ENCODE data around the gene SOD3.
A peak's percentile ranks its signal among the peaks of the same experiment; 100 is the strongest.

The SOD3 gene

DNA sequence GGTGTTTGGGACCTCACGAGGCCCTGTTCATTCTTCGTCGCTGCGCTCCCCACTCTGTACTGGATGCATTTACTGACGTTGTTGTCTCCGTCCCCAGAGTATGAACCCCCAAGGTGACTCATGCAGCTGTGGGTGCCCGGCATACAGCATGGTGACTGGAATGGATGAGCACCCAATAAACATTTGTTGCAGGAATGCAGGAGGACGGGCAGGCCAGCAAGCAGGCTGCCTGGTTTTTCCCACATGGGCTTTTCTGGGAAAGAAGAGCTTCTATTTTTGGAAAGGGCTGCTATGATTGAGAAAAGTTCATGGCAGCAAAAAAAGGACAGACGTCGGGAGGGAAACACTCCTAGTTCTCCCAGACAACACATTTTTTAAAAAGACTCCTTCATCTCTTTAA, 893 bp upstream of the SOD3 start:
- no peaks in the 10 kb centered on the region for H3K36me3 ChIP-seq (ENCODE audit: control insufficient read depth, insufficient read depth, low read length)
- H3K9ac ChIP-seq (ENCODE audit: low read depth, low read length), result no peak overlapping the region
- peaks cover 50% of the 10 kb centered on the region for H3K27me3 ChIP-seq (ENCODE audit: control insufficient read depth, insufficient read depth, low read length)
- no peak overlapping the region for H3K27ac ChIP-seq (ENCODE audit: low read depth, low read length)
- no peak overlapping the region for H3K4me3 ChIP-seq (ENCODE audit: low read depth, low read length)
- H3K4me1 ChIP-seq (ENCODE audit: control insufficient read depth, insufficient read depth, low read length), result peaks cover 19% of the 10 kb centered on the region
- H3K9me3 ChIP-seq (ENCODE audit: control insufficient read depth, insufficient read depth, low read length), result no peaks in the 10 kb centered on the region

DNA sequence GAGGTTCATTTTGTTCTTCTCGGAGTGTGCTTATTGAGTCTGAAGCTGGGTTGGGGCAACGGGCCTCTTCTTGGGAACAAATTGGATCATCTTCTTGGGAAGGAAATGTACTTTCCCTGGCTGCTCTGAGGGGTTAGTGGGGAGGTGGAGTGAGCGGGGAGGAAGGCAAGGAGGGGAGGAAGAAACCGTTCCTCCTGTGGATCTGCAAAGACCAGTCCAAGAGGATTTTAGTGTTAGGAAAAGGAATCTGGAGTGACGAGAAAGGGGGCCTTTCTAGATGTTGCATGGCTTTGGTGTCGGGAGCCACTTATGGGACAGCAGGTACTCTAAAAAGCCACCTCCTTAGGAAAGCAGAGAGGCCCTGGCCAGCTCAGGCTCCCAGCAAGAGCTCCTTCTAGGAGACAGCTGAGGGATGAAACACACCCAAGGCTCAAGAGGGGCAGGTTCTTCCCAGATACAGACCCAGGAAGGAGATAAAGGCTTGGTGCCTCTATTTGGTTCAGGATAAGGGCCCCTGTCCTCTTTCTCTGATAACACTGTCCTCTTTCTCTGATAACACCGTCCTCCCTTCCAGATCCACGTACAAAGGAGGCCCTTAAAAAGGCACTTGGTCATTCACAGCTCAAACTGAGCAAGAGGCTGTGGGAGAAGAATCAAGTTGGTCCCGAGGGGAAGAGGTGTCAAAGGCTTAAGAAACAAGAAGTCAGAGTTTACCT, 451 bp downstream of the SOD3 start:
- no peaks in the 10 kb centered on the region for H3K36me3 ChIP-seq (ENCODE audit: control insufficient read depth, insufficient read depth, low read length)
- no peak overlapping the region for H3K27ac ChIP-seq (ENCODE audit: low read depth, low read length)
- H3K27me3 ChIP-seq (ENCODE audit: control insufficient read depth, insufficient read depth, low read length), result peaks cover 64% of the 10 kb centered on the region
- peak overlapping the region; percentile 37 for H3K4me3 ChIP-seq (ENCODE audit: low read depth, low read length)
- peaks cover 19% of the 10 kb centered on the region for H3K4me1 ChIP-seq (ENCODE audit: control insufficient read depth, insufficient read depth, low read length)
- H3K9me3 ChIP-seq (ENCODE audit: control insufficient read depth, insufficient read depth, low read length), result no peaks in the 10 kb centered on the region
- no peak overlapping the region for H3K9ac ChIP-seq (ENCODE audit: low read depth, low read length)

DNA sequence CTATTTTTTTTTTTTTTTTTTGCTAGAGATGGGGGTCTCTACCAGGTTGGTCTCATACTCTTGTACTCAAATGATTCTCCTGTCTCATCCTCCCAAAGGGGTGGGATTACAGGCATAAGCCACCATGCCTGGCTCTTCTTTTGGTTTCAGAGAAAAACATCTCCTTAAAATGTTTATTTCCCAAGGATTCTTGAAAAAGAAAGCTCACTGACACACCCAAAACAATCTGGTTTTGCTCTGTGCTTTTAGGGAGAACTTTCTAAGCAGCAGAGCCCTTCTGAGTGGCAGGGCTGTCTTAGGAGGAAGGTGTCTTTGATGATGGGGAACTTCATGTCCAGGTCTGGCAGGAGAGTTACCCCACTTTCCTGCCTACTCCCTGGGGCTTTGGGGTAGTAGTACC, 1.2 kb downstream of the SOD3 start:
- Histone ChIP-seq H3K27ac (ENCODE audit: low read depth, low read length) (no peak overlapping the region), H3K4me3 (ENCODE audit: low read depth, low read length) (no peak overlapping the region), H3K9me3 (ENCODE audit: control insufficient read depth, insufficient read depth, low read length) (no peaks in the 10 kb centered on the region), H3K36me3 (ENCODE audit: control insufficient read depth, insufficient read depth, low read length) (no peaks in the 10 kb centered on the region), H3K27me3 (ENCODE audit: control insufficient read depth, insufficient read depth, low read length) (peaks cover 72% of the 10 kb centered on the region), H3K9ac (ENCODE audit: low read depth, low read length) (no peak overlapping the region), H3K4me1 (ENCODE audit: control insufficient read depth, insufficient read depth, low read length) (peaks cover 25% of the 10 kb centered on the region)

GRCh38 chr4:24798036-24798610, 2.8 kb downstream of the SOD3 start:
- H3K4me1 ChIP-seq (ENCODE audit: control insufficient read depth, insufficient read depth, low read length), result peaks cover 25% of the 10 kb centered on the region
- no peaks in the 10 kb centered on the region for H3K9me3 ChIP-seq (ENCODE audit: control insufficient read depth, insufficient read depth, low read length)
- no peak overlapping the region for H3K27ac ChIP-seq (ENCODE audit: low read depth, low read length)
- H3K9ac ChIP-seq (ENCODE audit: low read depth, low read length), result no peak overlapping the region
- H3K36me3 ChIP-seq (ENCODE audit: control insufficient read depth, insufficient read depth, low read length), result no peaks in the 10 kb centered on the region
- H3K4me3 ChIP-seq (ENCODE audit: low read depth, low read length), result no peak overlapping the region
- peaks cover 79% of the 10 kb centered on the region for H3K27me3 ChIP-seq (ENCODE audit: control insufficient read depth, insufficient read depth, low read length)

GRCh38 chr4:24799196-24799543, 3.8 kb downstream of the SOD3 start:
- no peaks in the 10 kb centered on the region for H3K9me3 ChIP-seq (ENCODE audit: control insufficient read depth, insufficient read depth, low read length)
- H3K27ac ChIP-seq (ENCODE audit: low read depth, low read length), result no peak overlapping the region
- peaks cover 78% of the 10 kb centered on the region for H3K27me3 ChIP-seq (ENCODE audit: control insufficient read depth, insufficient read depth, low read length)
- H3K9ac ChIP-seq (ENCODE audit: low read depth, low read length), result no peak overlapping the region
- H3K4me3 ChIP-seq (ENCODE audit: low read depth, low read length), result no peak overlapping the region
- no peaks in the 10 kb centered on the region for H3K36me3 ChIP-seq (ENCODE audit: control insufficient read depth, insufficient read depth, low read length)
- peaks cover 23% of the 10 kb centered on the region for H3K4me1 ChIP-seq (ENCODE audit: control insufficient read depth, insufficient read depth, low read length)

GRCh38 chr4:24799544-24800324, 4.4 kb downstream of the SOD3 start:
- Histone ChIP-seq H3K27me3 (ENCODE audit: control insufficient read depth, insufficient read depth, low read length) (peaks cover 73% of the 10 kb centered on the region), H3K4me3 (ENCODE audit: low read depth, low read length) (peak overlapping the region; percentile 55), H3K9ac (ENCODE audit: low read depth, low read length) (no peak overlapping the region)

GRCh38 chr4:24800325-24800895, 5.0 kb downstream of the SOD3 start:
- Histone ChIP-seq H3K9me3 (ENCODE audit: control insufficient read depth, insufficient read depth, low read length) (no peaks in the 10 kb centered on the region), H3K4me3 (ENCODE audit: low read depth, low read length) (peak overlapping the region; percentile 55), H3K27me3 (ENCODE audit: control insufficient read depth, insufficient read depth, low read length) (peaks cover 69% of the 10 kb centered on the region), H3K36me3 (ENCODE audit: control insufficient read depth, insufficient read depth, low read length) (no peaks in the 10 kb centered on the region), H3K4me1 (ENCODE audit: control insufficient read depth, insufficient read depth, low read length) (peaks cover 16% of the 10 kb centered on the region; the same call in 1 of the 2 replicates), H3K9ac (ENCODE audit: low read depth, low read length) (no peak overlapping the region), H3K27ac (ENCODE audit: low read depth, low read length) (no peak overlapping the region)

More at GRCh38 chr4:24799544-24800324, 4.4 kb downstream of the SOD3 start:
- peaks cover 19% of the 10 kb centered on the region; the same call in 1 of the 2 replicates for H3K4me1 ChIP-seq (ENCODE audit: control insufficient read depth, insufficient read depth, low read length)
- no peaks in the 10 kb centered on the region for H3K9me3 ChIP-seq (ENCODE audit: control insufficient read depth, insufficient read depth, low read length)
- H3K27ac ChIP-seq (ENCODE audit: low read depth, low read length), result no peak overlapping the region
- H3K36me3 ChIP-seq (ENCODE audit: control insufficient read depth, insufficient read depth, low read length), result no peaks in the 10 kb centered on the region

- Histone ChIP-seq H3K4me3 (ENCODE audit: low read depth, low read length) (no peak overlapping the region), H3K27ac (ENCODE audit: low read depth, low read length) (no peak overlapping the region), H3K9ac (ENCODE audit: low read depth, low read length) (no peak overlapping the region), H3K36me3 (ENCODE audit: control insufficient read depth, insufficient read depth, low read length) (no peaks in the 10 kb centered on the region), H3K27me3 (ENCODE audit: control insufficient read depth, insufficient read depth, low read length) (peaks cover 61% of the 10 kb centered on the region), H3K4me1 (ENCODE audit: control insufficient read depth, insufficient read depth, low read length) (peaks cover 13% of the 10 kb centered on the region; the same call in 1 of the 2 replicates), H3K9me3 (ENCODE audit: control insufficient read depth, insufficient read depth, low read length) (no peaks in the 10 kb centered on the region)
These were observed 5.9 kb downstream of the SOD3 start for GRCh38 chr4:24801136-24801855.

- Histone ChIP-seq H3K4me1 (ENCODE audit: control insufficient read depth, insufficient read depth, low read length) (peaks cover 13% of the 10 kb centered on the region; the same call in 1 of the 2 replicates), H3K27ac (ENCODE audit: low read depth, low read length) (no peak overlapping the region), H3K4me3 (ENCODE audit: low read depth, low read length) (no peak overlapping the region), H3K9me3 (ENCODE audit: control insufficient read depth, insufficient read depth, low read length) (no peaks in the 10 kb centered on the region), H3K36me3 (ENCODE audit: control insufficient read depth, insufficient read depth, low read length) (no peaks in the 10 kb centered on the region), H3K9ac (ENCODE audit: low read depth, low read length) (no peak overlapping the region), H3K27me3 (ENCODE audit: control insufficient read depth, insufficient read depth, low read length) (peaks cover 47% of the 10 kb centered on the region)
These were observed 7.3 kb downstream of the SOD3 start for GRCh38 chr4:24802648-24803047.

DNA sequence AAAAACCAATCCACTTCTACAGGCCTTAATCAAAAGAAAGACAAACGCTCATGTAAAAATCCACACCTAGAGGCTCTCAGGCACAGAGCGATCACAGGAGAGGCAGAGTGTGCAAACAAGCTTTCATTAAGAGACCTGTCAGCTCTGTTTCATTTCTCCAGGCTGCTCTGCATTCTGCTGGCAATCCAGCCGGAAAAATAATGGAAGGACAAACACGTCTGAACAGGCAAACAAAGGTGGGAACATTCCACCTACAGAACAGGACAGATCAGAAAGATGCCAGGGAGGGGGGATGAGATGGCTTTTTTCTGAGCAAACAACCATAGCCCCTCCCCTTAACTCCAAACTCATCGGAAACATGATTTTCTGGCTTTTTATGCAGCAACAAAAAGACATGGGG, 9.7 kb downstream of the SOD3 start:
- Histone ChIP-seq H3K36me3 (ENCODE audit: control insufficient read depth, insufficient read depth, low read length) (no peaks in the 10 kb centered on the region), H3K27ac (ENCODE audit: low read depth, low read length) (no peak overlapping the region), H3K9ac (ENCODE audit: low read depth, low read length) (no peak overlapping the region), H3K4me3 (ENCODE audit: low read depth, low read length) (no peak overlapping the region), H3K9me3 (ENCODE audit: control insufficient read depth, insufficient read depth, low read length) (no peaks in the 10 kb centered on the region), H3K4me1 (ENCODE audit: control insufficient read depth, insufficient read depth, low read length) (peaks cover 13% of the 10 kb centered on the region; the same call in 1 of the 2 replicates), H3K27me3 (ENCODE audit: control insufficient read depth, insufficient read depth, low read length) (peaks cover 23% of the 10 kb centered on the region)

Measured in HUES48 (cell line).